Measurements from ENCODE around the gene L3MBTL4. TPM values are rescaled to one million over a fixed set of nuclear protein-coding genes. Genes with fewer than 3 reads are reported as not detected.

Gene L3MBTL4
- total RNA-seq, 2 experiments from 2014 or later: not detected

DNA sequence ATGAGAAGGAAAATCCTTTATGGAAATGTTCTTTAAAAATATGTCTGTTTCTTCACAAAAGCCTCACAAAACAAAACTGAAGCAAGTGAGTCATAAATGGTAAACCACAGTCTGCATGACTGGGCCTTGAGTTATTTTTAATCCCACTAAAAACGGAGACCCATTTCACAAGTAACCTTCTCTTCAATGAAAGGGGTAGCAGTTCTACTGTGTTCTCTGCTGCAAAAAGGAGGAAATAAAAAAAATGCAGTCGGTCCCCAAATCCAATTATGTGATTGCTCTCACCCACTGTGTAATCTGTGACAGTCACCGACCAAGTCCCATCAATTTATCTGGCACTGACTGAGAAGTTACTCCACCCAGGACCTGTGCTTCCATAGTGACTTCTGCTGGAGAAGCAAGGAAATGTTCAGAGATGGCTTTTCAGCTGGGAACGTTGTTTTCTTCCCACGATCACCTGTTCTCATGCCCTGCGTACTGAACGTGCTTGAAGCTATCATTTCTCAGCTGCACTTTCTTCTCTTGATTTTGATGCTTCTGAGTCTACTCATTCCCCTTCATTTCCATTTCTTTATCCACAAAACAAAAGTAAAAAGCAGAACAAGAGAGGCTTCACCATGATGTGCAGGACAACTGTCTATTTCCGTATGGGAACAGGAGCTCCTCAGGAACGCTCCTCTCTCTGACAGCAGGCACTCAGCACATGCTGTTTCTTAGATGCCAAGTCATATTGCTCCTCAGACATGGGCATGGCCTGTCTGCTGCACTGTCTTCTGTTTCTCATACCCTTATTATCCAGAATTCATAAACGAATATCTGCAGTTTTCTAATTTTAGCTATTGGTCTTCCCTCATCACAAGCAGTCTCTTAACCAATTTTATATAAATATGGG lies 439.4 kb downstream of the L3MBTL4 start:
- no peaks in the 10 kb centered on the region for H3K9me3 ChIP-seq (ENCODE audit: low read length)
- no peak overlapping the region for H3K27ac ChIP-seq (ENCODE audit: low read depth, low read length, poor library complexity, severe bottlenecking)
- H3K4me2 ChIP-seq (ENCODE audit: low read length): 0 out of 2 replicates have a peak overlapping the region, but pooled peaks have one; percentile 16
- no peaks in the 10 kb centered on the region for H3K79me2 ChIP-seq (ENCODE audit: insufficient read depth, low read depth, low read length)
- no peaks in the 10 kb centered on the region for H3K4me1 ChIP-seq (ENCODE audit: insufficient read depth, low read length, poor library complexity, severe bottlenecking)
- no peaks in the 10 kb centered on the region for H4K20me1 ChIP-seq (ENCODE audit: insufficient read depth, low read length)
- H2AFZ ChIP-seq (ENCODE audit: low read length): no peak overlapping the region
- CTCF ChIA-PET (ENCODE audit: unreplicated experiment): no interaction called here
- no peak for DNase-seq (ENCODE audit: low spot score)
- intact Hi-C loops (cut with micrococcal nuclease; ENCODE audit: unreplicated experiment): no loop called here
- POLR2A ChIA-PET: no interaction called here
- H3K36me3 ChIP-seq (ENCODE audit: insufficient read depth, low read length): no peaks in the 10 kb centered on the region
- no peaks in the 10 kb centered on the region for H3K9me2 ChIP-seq (ENCODE audit: insufficient read depth, low read length)
- TF ChIP-seq, protein P1, sequence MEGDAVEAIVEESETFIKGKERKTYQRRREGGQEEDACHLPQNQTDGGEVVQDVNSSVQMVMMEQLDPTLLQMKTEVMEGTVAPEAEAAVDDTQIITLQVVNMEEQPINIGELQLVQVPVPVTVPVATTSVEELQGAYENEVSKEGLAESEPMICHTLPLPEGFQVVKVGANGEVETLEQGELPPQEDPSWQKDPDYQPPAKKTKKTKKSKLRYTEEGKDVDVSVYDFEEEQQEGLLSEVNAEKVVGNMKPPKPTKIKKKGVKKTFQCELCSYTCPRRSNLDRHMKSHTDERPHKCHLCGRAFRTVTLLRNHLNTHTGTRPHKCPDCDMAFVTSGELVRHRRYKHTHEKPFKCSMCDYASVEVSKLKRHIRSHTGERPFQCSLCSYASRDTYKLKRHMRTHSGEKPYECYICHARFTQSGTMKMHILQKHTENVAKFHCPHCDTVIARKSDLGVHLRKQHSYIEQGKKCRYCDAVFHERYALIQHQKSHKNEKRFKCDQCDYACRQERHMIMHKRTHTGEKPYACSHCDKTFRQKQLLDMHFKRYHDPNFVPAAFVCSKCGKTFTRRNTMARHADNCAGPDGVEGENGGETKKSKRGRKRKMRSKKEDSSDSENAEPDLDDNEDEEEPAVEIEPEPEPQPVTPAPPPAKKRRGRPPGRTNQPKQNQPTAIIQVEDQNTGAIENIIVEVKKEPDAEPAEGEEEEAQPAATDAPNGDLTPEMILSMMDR (conservative IDR thresholded peaks at IDR 0.05; ENCODE audit: low read length): no peak
- no peak for TF ChIP-seq EZH2phosphoT487 (IDR thresholded peaks at IDR 0.05; ENCODE audit: borderline replicate concordance, low read depth, low read length)
- H3K4me3 ChIP-seq (ENCODE audit: low read depth, low read length, poor library complexity, severe bottlenecking): no peak overlapping the region
- no TSS peak for BruUV-seq (replicated peaks)

- Histone ChIP-seq H3K27ac (ENCODE audit: low read depth, low read length, poor library complexity, severe bottlenecking) (no peak overlapping the region), H3K4me1 (ENCODE audit: insufficient read depth, low read length, poor library complexity, severe bottlenecking) (no peaks in the 10 kb centered on the region), H3K9me3 (ENCODE audit: low read length) (no peaks in the 10 kb centered on the region), H2AFZ (ENCODE audit: low read length) (no peak overlapping the region), H4K20me1 (ENCODE audit: insufficient read depth, low read length) (no peaks in the 10 kb centered on the region), H3K9me2 (ENCODE audit: insufficient read depth, low read length) (no peaks in the 10 kb centered on the region), H3K79me2 (ENCODE audit: insufficient read depth, low read depth, low read length) (no peaks in the 10 kb centered on the region), H3K36me3 (ENCODE audit: insufficient read depth, low read length) (no peaks in the 10 kb centered on the region), H3K4me3 (ENCODE audit: low read depth, low read length, poor library complexity, severe bottlenecking) (no peak overlapping the region), H3K4me2 (ENCODE audit: low read length) (0 out of 2 replicates have a peak overlapping the region, but pooled peaks have one; percentile 16)
- intact Hi-C loops (cut with micrococcal nuclease; ENCODE audit: unreplicated experiment): no loop called here
- no peak for DNase-seq (ENCODE audit: low spot score)
- no TSS peak for BruUV-seq (replicated peaks)
- ChIA-PET CTCF (ENCODE audit: unreplicated experiment) (no interaction called here), POLR2A (no interaction called here)
- TF ChIP-seq EZH2phosphoT487 (IDR thresholded peaks at IDR 0.05; ENCODE audit: borderline replicate concordance, low read depth, low read length): no peak
- TF ChIP-seq, protein P1 (conservative IDR thresholded peaks at IDR 0.05; ENCODE audit: low read length): no peak
Observed at GRCh38 chr18:5974696-5975095, 440.0 kb downstream of the L3MBTL4 start.

- TF ChIP-seq, protein P1 (conservative IDR thresholded peaks at IDR 0.05; ENCODE audit: low read length): no peak
- no peak for TF ChIP-seq EZH2phosphoT487 (IDR thresholded peaks at IDR 0.05; ENCODE audit: borderline replicate concordance, low read depth, low read length)
- Histone ChIP-seq H3K27ac (ENCODE audit: low read depth, low read length, poor library complexity, severe bottlenecking) (no peak overlapping the region), H3K4me1 (ENCODE audit: insufficient read depth, low read length, poor library complexity, severe bottlenecking) (no peaks in the 10 kb centered on the region), H3K9me3 (ENCODE audit: low read length) (no peaks in the 10 kb centered on the region), H4K20me1 (ENCODE audit: insufficient read depth, low read length) (no peaks in the 10 kb centered on the region), H3K4me3 (ENCODE audit: low read depth, low read length, poor library complexity, severe bottlenecking) (no peak overlapping the region), H3K9me2 (ENCODE audit: insufficient read depth, low read length) (no peaks in the 10 kb centered on the region), H3K36me3 (ENCODE audit: insufficient read depth, low read length) (no peaks in the 10 kb centered on the region), H3K4me2 (ENCODE audit: low read length) (no peak overlapping the region), H2AFZ (ENCODE audit: low read length) (no peak overlapping the region), H3K79me2 (ENCODE audit: insufficient read depth, low read depth, low read length) (no peaks in the 10 kb centered on the region)
- ChIA-PET CTCF (ENCODE audit: unreplicated experiment) (no interaction called here), POLR2A (interaction anchor here (0.9 kb wide), 1 partner anchor 8 kb away, joined by 4 read pairs; no protein-coding TSS in a partner anchor)
- BruUV-seq (replicated peaks): no TSS peak
- DNase-seq (ENCODE audit: low spot score): no peak
- intact Hi-C loops (cut with micrococcal nuclease; ENCODE audit: unreplicated experiment): no loop called here
Observed at GRCh38 chr18:5973099-5973498, 441.6 kb downstream of the L3MBTL4 start.
